Uterus (tissue), 4 donors: Measurements from ENCODE around the gene GADD45B. TPM values are rescaled to one million over a fixed set of nuclear protein-coding genes. Genes with fewer than 3 reads are reported as not detected.

ENCODE experiments used
- DNase-seq, 2 donors: peaks; one replicate each; pipeline ENCODE4 v3.0.0-alpha.2; 2019 to 2020
- H3K27ac ChIP-seq, 2 donors: fragments of 200-600 bp; sonication (generic); 1 replicate in 1 of 2; 2 replicates in 1 of 2; pipeline ENCODE4 v1.5.1; 2016 to 2018
- H3K27me3 ChIP-seq, 2 donors: fragments of 200-600 bp; sonication (generic); one replicate each; pipeline ENCODE4 v1.5.1; 2018 to 2019; ENCODE audit warnings: control low read depth in 1 of 2
- H3K36me3 ChIP-seq, 2 donors: fragments of 200-600 bp; sonication (generic); one replicate each; pipeline ENCODE4 v1.5.1; 2019; ENCODE audit warnings: control low read depth in 1 of 2
- H3K4me1 ChIP-seq, 2 donors: fragments of 200-600 bp; sonication (generic); one replicate each; pipeline ENCODE4 v1.5.1; 2018 to 2019; ENCODE audit warnings: control low read depth in 1 of 2
- H3K4me3 ChIP-seq, 2 donors: fragments of 200-600 bp; sonication (generic); 1 replicate in 1 of 2; 2 replicates in 1 of 2; pipeline ENCODE4 v1.5.1; 2018 to 2019; ENCODE audit warnings: mild to moderate bottlenecking in 1 of 2
- H3K9me3 ChIP-seq, 2 donors: fragments of 200-600 bp; sonication (generic); one replicate each; pipeline ENCODE4 v1.5.1; 2019; ENCODE audit warnings: control low read depth in 1 of 2
- POLR2A ChIP-seq, 2 donors: fragments of 450-650 bp; IDR thresholded peaks; one replicate each; pipeline ENCODE4 v1.6.1; 2016; ENCODE audit warnings: antibody characterized with exemption in 2 of 2, mild to moderate bottlenecking in 1 of 2, moderate library complexity in 1 of 2
- intact Hi-C: fragments of 100-400 bp; cut with DNase I; formaldehyde crosslinking; loops from one replicate; pipeline ENCODE4 v1.15.1; 2023; ENCODE audit warnings: low total_unique reads
- total RNA-seq, 4 donors: library from RNA; depleted of rRNA in 3 of 4; stranded (reverse); fragments of >200 nt in 3 of 4; gene quantifications; one replicate each; pipeline versions ENCODE4 v1.1.0 to v1.2.4, GENCODE V29; 2014 to 2023
- TF ChIP-seq, protein P1 (sequence below), 4 experiments: fragments of 200-600 bp in 2 of 4; fragments of 450-650 bp in 2 of 4; sonication (generic) in 2 of 4; IDR thresholded peaks; one replicate each; pipeline ENCODE4 v1.5.1; 2016 to 2019; ENCODE audit warnings: antibody characterized with exemption in 4 of 4, mild to moderate bottlenecking in 2 of 4, moderate library complexity in 1 of 4
- donor health status: DM: yes; HTN: yes; CAD: no.

Gene GADD45B
- total RNA-seq, 4 donors from 2014 or later: 17.6 to 68.2 (median 38.0) TPM

DNA sequence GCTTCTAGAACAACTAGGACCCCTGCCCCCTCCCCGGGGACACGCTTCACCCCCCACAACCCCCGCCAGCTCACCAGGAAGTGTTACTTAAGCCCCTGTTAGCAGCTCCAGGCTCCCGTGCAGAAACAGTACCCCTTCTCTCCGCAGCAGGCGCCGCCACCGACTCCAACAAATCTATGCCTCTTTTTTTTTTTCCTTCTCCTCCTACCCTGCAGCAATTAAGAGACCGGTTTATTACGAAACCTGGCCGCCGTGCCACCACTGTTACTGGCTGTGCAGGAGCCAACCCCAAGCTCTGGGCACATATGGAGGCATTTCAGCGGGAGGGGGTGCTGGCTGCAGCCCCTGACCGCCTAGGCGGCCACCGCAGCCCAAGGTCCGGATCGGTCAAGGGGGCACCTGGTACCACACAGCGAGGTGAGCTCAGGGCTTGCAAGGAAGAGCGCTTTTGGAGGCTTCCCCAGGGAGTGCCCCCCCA is 2.4 kb downstream of the GADD45B start:
- TF ChIP-seq POLR2A (IDR thresholded peaks at IDR 0.05): peak in 1 of 2 donors; percentile 26
- TF ChIP-seq, protein P1, sequence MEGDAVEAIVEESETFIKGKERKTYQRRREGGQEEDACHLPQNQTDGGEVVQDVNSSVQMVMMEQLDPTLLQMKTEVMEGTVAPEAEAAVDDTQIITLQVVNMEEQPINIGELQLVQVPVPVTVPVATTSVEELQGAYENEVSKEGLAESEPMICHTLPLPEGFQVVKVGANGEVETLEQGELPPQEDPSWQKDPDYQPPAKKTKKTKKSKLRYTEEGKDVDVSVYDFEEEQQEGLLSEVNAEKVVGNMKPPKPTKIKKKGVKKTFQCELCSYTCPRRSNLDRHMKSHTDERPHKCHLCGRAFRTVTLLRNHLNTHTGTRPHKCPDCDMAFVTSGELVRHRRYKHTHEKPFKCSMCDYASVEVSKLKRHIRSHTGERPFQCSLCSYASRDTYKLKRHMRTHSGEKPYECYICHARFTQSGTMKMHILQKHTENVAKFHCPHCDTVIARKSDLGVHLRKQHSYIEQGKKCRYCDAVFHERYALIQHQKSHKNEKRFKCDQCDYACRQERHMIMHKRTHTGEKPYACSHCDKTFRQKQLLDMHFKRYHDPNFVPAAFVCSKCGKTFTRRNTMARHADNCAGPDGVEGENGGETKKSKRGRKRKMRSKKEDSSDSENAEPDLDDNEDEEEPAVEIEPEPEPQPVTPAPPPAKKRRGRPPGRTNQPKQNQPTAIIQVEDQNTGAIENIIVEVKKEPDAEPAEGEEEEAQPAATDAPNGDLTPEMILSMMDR (IDR thresholded peaks at IDR 0.05): peak; percentile 2 to 50 (median 28)
- DNase-seq: peak; percentile 66 to 71
- no peaks in the 10 kb centered on the region for H3K27me3 ChIP-seq
- H3K4me1 ChIP-seq: peaks cover 0 to 16% of the 10 kb centered on the region in 2 donors
- intact Hi-C loops: loop anchor here (5.0 to 10.0 kb wide), 2 partner anchors 64 to 96 kb away; no protein-coding TSS in a partner anchor
- no peaks in the 10 kb centered on the region for H3K36me3 ChIP-seq
- H3K27ac ChIP-seq: peak overlapping the region; percentile 84 to 89
- H3K9me3 ChIP-seq: peaks cover 0 to 1% of the 10 kb centered on the region in 2 donors
- peak overlapping the region; percentile 64 to 70 for H3K4me3 ChIP-seq

DNA sequence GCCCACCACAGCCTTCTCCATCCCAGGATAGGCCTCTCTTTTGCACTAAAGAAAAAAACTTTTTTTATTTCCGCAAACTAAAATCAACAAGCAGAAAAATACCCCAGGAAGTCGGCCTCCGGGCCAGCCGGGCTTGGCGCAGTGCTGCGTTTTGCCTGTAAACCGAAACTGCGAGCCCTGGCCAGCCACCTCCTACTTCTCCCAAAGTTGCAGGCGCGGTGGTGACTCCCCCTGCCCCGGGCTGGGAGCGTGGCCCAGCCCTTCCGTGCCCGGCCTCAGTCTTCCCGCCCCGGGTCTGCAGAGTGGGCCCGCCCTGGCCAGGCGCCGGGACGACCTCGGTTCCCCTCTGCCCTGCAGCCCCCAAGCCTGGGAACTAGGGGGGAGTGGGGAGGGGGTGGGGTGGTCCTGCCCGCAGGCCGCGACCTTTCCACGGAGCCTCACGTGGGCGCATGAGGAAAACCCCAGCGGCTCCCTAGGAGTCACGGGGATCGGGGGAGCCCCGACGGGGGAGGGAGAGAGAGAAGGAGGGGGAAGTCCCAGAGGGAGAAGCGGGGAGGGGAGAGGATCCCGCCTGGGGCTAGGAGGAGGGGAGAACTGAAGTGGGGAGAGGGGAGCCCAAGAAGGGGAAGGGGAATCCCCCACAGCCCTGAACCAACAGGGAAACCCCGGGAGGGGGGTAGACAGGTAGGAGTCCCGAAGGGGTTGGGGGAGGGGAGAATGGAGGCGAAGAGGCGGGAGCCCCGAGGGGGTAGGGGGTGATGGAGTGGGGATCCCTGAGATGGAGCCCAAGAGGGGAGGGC is 3.0 kb downstream of the GADD45B start:
- DNase-seq: peak; percentile 79
- Histone ChIP-seq H3K4me1 (peaks cover 0 to 16% of the 10 kb centered on the region in 2 donors), H3K4me3 (peak overlapping the region; percentile 64 to 70), H3K27ac (peak overlapping the region; percentile 84 to 89), H3K27me3 (no peaks in the 10 kb centered on the region), H3K36me3 (no peaks in the 10 kb centered on the region), H3K9me3 (peaks cover 0 to 5% of the 10 kb centered on the region in 2 donors)
- TF ChIP-seq, protein P1 (IDR thresholded peaks at IDR 0.05): no peak
- TF ChIP-seq POLR2A (IDR thresholded peaks at IDR 0.05): no peak
- intact Hi-C loops: loop anchor here (5.0 to 10.0 kb wide), 2 partner anchors 63 to 96 kb away; no protein-coding TSS in a partner anchor

DNA sequence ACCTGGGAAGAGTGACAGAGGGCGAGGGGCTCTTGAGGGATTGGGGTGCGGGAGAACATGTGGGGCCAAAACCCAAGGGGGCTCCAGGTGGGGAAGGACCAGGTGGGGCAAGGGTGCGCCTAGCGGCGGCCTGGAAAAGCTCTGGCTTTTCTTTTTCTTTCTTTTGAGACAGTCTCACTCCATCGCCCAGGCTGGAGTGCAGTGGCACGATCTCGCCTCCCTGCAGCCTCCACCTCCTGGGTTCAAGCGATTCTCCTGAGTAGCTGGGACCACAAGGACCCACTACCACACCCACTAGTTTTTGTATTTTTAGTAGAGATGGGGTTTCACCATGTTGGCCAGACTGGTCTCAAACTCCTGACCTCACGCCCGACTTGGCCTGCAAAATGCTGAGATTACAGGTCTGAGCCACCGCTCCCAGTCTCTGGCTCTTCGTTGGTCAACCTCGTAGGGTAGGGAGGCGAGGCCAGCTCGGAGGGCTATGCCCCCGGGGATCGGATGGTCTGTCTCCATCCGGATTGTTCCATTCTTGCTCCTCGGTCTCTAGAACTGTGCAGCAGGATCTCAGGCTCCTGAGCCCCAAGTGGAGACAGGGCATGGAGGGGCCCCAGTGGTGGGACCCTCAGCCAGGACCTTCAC is 3.7 kb downstream of the GADD45B start:
- Histone ChIP-seq H3K4me1 (peaks cover 0 to 16% of the 10 kb centered on the region in 2 donors), H3K4me3 (no peak overlapping the region), H3K27ac (peak overlapping the region; percentile 84 to 89), H3K27me3 (no peaks in the 10 kb centered on the region), H3K36me3 (no peaks in the 10 kb centered on the region), H3K9me3 (peaks cover 0 to 5% of the 10 kb centered on the region in 2 donors)
- intact Hi-C loops: loop anchor here (5.0 to 10.0 kb wide), 2 partner anchors 63 to 95 kb away; no protein-coding TSS in a partner anchor
- TF ChIP-seq, protein P1 (IDR thresholded peaks at IDR 0.05): no peak
- no peak for TF ChIP-seq POLR2A (IDR thresholded peaks at IDR 0.05)
- no peak for DNase-seq

DNA sequence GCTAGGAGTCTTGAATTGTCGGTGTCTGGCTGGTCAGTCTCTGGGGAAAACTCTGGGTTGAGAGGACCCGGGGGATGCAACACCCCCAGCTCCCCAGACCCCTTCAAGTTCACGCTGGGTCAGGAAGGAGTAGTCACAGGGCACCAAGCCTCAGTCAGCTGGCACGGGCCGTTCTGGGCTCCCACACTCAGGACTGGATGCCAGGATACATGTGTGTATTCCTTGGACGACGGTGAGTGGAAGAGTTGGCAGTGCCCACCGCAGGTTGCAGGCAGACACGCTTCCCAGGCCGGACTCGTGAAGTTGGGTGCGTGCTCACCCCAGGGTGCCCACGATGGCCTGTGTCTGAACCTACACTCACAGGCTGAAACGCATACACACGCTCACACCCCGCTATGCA is 5.5 kb downstream of the GADD45B start:
- Histone ChIP-seq H3K4me1 (peaks cover 0 to 7% of the 10 kb centered on the region in 2 donors), H3K27me3 (no peaks in the 10 kb centered on the region), H3K36me3 (no peaks in the 10 kb centered on the region), H3K4me3 (no peak overlapping the region), H3K9me3 (peaks cover 0 to 5% of the 10 kb centered on the region in 2 donors), H3K27ac (no peak overlapping the region)
- no peak for DNase-seq
- TF ChIP-seq POLR2A (IDR thresholded peaks at IDR 0.05): no peak
- TF ChIP-seq, protein P1 (IDR thresholded peaks at IDR 0.05): no peak
- intact Hi-C loops: no loop called here
